Endothelial cell of hepatic sinusoid (primary cell): ENCODE results near the gene ZNF205.

ENCODE experiments used
- in situ Hi-C: cut with HindIII; loops from 2 replicates; pipeline ENCODE4 v1.10.0; 2017; ENCODE audit warnings: low sequenced_read_pairs

The ZNF205 gene

DNA sequence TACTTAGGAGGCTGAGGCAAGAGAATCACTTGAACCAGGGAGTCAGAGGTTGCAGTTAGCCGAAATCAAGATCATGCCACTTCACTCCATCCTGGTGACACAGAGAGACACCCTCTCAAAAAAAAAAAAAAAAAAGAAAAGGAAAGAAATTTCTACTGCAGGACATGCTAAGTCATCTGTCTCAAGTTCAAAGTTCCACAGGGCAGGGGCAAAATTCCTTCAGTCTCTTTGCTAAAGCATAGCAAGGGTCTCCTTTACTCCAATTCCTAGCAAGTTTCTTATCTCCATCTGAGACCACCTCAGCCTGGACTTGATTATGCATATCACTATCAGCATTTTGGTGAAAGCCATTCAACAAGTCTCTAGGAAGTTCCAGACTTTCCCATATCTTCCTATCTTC is 27.9 kb upstream of the ZNF205 start:
- in situ Hi-C loops, result no loop called here

DNA sequence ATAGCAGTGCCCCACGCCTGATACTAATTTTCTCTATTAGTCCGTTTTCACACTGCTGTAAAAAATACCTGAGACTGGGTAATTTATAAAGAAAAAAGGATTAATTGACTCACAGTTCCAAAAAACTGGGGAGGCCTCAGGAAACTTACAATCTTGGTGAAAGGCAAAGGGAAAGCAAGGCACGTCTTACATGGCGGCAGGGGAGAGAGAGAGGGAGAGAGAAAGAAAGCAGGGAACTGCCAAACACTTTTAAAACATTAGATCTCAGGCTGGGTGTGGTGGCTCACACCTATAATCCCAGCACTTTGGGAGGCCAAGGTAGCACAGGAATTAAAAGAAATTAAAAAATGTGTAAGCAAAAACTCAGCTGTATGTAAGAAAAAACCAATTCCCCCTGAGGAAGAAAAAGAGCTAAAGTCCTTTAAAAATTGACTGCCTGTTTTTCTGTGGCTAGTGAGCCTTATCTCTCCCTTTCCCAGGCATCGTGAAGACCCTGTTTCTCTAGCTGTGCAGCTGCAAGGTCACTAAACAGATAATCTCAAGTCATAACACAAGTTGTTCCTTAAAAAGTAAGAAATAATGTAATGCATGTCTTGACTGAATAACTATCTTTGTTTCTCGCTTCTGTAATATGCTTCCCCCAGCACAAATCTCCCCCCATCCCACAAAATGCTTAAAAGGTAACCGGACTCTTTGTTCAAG is 27.3 kb upstream of the ZNF205 start:
- in situ Hi-C loops, result no loop called here

DNA sequence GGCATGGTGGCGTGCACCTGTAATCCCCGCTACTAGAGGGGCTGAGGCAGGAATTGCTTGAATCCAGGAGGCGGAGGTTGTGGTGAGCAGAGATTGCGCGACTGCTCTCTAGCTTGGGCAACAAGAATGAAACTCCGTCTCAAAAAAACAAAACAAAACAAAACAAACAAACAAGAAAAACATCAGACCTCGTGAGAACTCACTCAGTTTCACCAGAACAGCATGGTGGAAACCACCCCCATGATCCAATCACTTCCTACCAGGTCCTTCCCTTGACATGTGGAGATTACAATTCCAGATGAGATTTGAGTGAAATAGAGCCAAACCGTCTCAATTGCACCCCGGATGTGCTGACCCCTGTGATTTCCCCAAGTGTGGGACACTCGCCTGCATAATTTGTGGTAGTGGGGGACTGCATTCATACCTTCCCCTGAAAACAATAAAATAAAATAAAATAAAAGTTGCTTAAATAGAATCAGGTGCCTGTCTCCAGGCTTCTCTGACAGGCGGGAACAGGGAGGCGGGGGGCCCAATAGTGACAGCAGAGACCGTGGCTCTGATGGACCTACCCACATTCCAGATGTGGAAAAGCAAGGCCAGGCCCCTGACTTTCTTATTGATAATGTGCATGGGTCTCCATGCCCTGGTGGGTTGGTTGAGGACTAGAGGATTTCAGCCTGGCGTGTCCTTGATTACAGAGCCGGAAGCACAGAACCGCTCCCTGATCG is 26.4 kb upstream of the ZNF205 start:
- in situ Hi-C loops, result no loop called here

DNA sequence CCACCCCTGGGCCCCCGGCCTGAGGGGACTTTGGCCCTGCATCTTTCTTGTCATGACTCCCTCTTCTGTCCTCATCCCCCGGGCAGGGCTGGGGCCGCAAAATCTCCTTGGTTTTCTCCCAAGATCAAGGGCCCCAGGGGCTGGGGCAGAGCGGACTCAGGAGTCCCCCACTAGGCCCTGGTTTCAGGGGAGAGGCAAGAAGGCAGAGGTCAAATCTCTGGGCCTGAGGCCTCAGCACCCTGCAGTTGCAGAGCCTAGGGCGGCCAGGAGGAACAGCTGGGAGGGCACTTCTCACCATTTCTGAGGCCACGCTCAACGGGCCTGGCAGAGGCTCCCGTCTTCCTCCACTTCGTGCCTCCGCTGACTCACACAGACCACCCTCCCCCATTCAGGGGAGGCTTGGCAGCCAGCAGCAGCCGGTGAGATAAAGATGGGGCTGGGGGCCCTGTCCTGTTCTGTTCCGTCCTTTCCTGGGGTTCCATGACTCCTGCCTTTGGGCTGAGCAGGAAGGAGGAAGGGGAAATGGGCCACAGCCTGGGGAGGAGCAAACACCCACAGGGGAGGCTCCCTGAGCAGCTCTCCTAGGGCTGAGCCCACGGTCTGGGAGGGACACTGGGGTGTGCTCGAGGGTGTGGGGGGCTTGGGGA is 25.7 kb upstream of the ZNF205 start:
- in situ Hi-C loops, result no loop called here

DNA sequence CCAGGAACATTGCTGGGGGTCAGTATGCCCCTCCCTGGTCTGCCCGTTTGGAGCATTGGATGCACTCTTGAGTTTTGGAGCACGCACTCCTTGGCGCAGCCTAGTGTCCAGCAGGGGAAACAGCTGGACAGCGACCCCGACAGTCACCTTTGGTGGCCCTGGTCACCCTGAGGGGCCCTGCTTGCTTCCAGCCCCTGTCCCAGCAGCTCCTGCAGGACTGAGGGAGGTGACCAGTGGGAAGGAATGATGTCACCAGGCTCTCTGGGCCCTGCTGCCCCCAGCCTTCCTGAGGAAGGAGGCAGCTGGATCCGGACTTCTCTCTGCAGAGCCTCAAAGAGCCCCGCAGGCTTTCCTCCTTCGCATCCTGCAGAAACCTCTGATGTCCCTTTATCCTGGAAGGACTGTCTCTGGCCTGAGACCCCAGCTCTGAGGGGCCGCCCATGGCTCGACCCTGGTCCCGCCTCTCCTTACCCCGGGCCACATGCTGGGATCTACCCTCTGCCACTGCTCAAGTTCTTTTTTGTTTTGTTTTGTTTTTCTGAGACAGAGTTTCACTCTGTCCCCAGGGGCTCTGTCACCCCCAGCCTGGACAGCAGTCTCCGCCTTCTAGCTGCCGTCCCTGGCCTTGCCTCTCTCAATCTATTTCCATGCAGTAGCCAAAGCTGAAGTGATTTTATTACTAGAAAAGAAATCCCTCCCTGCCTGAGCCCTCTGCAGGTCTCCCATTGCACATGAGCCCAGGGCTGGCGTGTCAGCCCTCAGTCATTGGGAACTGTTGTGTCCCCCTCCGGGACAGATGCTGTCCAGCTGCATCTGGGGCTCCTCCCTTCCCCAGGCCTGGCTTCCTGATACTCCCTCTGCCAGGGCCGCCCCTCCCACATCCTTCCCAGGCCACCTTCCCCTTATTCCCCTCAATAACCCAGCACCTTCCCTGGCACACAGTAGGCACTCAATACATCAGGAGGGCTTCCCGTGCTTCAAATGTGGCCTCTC is 24.8 kb upstream of the ZNF205 start:
- in situ Hi-C loops, result no loop called here

DNA sequence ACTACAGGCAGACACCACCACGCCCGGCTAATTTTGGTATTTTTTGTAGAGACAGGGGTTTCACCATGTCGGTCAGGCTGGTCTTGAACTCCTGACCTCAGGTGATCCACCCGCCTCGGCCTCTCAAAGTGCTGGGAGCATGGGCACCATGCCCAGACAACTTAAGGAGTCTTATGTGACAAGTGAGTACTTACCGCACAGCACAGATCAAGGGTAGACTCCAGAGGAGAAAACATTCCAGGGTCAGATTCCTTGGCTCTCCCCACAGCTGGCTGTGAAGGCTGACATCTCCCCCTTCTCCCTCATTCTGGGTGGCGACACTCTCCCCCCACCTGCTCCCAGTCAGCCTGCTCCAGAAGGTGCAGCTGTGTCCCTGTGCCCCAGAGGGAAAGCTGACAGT is 23.9 kb upstream of the ZNF205 start:
- in situ Hi-C loops, result no loop called here

DNA sequence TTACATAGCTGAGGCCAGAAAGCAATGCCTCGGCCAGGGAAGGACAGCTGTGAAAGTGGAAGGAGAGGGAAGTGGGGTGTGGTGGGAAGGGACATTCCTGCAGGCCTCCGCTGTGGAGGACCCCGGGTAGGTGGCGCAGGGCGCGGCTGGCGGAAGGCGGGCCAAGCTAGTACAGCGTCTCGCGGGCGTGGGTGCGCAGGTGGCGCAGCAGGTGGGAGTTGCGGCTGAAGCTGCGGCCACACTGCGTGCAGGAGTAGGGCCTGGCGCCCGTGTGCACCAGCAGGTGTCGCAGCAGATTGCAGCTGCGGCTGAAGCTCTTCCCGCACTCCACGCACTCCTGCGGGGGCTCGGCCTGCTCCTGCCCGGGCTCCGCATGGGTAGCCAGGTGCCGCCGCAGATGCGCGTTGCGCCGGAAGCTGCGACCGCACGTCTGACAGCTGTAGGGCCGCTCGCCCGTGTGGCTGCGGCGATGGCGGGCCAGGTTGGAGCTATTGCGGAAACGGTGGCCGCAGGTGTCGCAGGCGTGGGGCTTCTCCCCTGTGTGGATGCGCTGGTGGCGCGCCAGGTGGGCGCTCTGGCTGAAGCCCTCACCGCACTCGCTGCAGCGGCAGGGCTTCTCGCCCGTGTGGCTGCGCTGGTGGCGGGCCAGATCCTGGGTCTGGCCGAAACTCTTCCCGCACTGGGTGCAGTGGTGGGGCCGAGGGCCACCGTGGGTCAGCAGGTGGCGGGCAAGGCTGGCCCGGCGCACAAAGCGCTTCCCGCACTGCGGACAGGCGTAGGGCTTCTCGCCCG is 23.3 kb upstream of the ZNF205 start:
- in situ Hi-C loops, result no loop called here

DNA sequence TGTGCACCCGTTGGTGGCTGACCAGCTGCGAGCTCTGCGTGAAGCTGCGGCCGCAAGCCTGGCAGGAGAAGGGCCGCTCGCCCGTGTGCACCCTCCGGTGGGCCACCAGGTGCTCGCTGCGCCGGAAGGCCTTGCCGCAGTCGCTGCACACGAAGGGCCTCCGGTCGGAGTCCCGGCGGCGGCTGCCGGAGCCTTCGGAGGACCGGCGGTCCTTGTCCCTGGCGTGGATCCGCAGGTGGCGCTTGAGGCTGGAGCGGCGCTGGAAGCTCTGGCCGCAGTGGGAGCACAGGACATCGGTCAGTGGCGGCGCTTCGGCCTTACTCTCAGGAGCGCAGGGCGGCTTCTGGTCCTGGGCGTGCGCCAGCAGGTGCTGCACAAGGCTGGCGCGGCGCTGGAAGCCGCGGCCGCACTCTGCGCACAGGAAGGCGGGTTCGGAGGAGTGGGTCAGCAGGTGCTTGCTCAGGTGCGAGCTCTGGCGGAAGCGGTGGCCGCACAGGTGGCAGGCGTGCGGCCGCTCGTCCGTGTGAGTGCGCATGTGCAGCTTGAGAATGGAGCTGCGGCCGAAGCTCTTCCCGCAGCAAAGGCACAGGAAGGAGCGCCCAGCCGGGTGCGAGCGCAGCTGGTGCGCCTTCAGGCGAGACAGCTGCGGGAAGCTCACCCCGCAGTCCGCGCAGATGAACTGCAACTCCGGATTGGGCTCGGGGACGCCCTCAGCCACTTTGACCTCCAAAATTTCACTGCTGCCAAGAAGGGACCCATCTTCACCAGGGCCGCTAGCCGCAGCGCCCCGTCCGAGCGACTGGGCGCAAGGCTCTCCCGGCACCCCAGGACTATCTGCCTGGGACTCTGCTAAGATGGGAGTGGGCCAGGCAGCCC is 22.4 kb upstream of the ZNF205 start:
- in situ Hi-C loops, result no loop called here

DNA sequence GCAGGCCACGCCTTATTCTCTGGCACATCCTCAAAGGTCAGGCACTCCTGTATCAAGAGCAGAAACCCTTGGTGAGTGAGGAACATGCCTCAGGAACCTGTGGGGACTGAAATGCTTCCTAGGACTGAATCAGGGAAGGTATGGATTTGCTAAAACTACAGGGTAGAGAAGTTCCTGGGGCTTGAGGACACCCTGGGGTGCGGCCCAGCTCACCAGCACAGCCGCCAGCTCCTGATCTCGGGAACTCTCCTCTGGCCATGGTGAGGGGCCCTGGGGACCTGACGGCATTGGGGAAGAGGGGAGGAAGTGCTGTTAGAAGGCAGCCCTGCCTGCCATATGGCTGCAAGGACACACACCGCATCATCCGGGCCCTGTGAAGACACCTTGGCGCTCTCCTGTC is 20.8 kb upstream of the ZNF205 start:
- in situ Hi-C loops, result no loop called here

DNA sequence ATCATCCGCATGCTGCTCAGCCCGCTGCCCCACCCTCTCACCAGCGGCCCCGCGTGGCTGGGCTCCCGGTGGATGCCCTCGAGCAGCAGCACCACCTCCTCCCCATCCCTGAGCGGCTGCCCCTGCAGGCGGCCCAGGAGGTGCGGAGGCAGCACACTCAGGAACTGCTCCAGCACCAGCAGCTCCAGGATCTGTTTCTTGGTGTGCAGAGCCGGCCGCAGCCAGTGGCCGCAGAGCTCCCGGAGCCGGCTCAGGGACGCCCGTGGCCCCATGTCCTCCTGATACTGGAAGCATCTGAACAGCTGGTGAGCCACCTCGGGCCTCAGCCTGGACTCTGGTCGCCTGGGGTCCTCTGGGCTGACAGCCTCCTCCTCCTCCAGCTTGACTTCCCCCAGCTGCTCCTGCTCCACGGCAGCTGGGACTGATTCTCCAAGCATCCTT is 19.9 kb upstream of the ZNF205 start:
- in situ Hi-C loops, result no loop called here

DNA sequence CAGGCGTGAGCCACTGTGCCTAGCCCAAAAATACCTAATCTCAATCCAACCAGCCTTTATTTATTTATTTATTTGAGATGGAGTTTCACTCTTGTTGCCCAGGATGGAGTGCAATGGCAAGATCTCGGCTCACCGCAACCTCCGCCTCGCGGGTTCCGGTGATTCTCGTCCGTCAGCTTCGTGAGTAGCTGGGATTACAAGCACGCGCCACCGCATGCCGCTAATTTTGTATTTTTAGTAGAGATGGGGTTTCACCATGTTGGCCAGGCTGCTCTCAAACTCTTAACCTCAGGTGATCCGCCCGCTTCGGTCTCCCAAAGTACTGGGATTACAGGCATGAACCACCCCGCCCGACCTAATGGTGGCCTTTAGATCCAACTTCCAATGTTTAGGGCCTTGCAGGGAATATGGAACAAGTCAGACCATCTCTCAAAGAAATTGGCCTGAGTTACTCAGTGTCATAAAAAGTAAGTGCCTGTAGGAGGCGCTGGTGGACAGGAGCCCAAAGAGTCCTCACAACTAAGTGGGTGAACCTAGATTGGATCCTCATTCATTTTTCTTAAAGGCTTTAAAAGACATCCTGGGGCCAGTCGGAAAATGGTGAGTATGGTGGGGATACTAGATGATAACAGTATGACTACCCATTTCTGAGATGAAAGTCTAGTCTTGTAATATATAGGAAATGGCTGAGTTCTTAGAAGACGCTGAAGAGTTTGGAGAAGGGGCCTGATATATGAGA is 17.9 kb upstream of the ZNF205 start:
- in situ Hi-C loops, result loop anchor here (5.0 kb wide), 2 partner anchors 47 to 53 kb away; partner anchors contain the start of gene MMP25

DNA sequence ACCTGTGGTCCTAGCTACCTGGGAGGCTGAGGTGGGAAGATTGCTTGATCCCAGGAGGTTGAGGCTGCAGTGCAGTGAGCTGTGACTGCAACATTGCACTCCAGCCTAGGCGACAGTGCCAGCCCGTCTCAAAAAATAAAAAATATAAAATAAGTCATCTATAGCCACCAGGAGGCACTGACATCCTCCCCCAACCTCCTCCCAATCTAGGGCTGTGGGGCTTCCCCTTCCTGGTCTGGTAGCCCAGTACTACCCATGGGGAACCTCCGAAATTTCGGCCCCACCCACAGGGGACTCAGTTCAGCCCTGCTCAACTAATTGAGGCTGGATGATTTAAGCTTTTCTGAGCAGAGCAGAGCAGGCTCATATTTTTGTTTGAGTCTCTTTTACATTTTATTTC is 16.5 kb upstream of the ZNF205 start:
- in situ Hi-C loops, result loop anchor here (5.0 kb wide), 2 partner anchors 49 to 51 kb away; partner anchors contain the start of gene MMP25

DNA sequence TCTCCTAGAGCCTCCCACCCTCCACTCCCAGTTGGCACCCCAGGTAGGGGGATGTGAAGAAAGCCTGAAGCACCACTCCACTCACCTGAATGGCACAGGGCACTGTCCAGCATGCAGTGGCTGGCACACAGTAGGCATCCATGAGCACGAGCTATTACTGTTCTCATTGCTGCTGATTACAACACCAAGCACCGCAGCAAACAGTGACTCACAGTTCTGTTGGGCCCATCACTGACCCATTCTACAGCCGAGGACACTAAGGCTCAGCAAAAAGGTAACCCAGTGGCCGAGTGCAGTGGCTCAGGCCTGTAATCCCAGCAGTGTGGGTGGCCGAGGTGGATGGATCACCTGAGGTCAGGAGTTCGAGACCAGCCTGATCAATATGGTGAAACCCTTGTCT is 16.0 kb upstream of the ZNF205 start:
- in situ Hi-C loops, result loop anchor here (5.0 kb wide), 2 partner anchors 49 to 51 kb away; partner anchors contain the start of gene MMP25

DNA sequence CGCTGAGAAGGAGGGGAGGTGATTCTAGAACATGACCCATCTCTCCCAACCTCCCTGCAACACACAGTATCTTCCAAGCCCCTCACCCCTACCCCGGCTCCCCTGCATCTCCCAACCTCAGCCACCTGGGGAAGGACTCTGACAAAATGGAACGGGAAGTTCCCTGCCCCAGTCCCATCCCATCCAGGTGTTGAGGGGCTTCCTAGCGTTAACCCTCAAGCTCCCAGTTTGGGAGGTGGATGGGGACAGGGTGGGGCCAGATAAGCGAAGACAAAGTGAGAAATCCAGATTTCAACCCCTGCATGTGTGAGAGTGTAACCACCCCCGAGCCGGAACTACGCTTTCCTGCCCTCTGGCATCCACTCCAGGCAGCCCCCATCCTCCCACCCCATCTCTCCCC is 15.1 kb upstream of the ZNF205 start:
- in situ Hi-C loops, result loop anchor here (5.0 kb wide), 2 partner anchors 50 kb away; partner anchors contain the start of gene MMP25

DNA sequence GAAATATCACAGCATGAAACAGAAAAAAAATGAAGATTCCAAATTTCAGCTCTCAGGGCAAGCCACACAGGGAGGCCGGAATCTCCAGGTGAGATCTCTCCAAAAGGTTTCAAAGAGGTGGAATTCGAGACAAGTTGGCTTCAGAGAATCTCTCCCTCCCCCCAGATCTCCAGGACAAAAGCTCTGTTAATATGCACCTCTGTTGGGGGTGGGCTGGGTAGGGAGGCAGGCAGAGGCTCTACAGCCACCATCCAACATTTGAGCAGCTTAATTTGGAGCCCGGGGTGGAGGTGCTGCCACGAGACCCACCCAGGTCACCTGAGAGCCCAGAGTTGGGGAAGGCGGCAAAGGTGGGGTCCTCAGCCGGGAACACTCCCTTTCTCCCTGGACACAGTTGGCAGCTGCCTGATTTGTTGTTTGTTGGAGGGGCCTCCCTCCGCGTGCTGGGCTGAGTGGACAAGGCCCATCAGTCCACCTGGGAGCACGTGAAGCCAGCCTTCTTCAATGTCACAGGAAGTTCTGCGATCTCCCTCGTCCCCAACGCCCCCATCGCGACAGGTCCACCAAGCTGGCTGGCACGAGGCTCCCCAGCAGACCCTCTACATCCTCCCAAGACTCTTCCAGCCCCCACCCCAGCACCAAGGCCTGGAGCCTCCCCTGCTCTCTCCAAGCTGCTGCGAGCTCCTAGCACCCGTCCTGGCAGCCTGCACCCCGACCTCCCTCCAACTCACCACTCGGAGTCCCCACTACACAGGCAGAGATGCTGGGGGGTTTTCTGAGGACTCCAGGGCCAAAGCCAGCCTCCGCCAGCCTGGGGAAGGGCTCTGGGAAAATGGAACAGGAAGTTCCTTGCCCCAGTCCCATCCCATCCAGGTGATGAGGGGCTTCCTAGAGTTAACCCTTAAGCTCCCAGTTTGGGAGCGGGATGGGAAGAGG is 13.7 kb upstream of the ZNF205 start, which contains the start of gene ZSCAN10:
Gene ZSCAN10 (minus strand): TSS at position 836 of the 936 bp plus-strand sequence. CDS start 6,357 bp downstream, outside the sequence.
- in situ Hi-C loops, result loop anchor here (5.0 kb wide), 2 partner anchors 49 to 51 kb away; partner anchors contain the start of gene MMP25

DNA sequence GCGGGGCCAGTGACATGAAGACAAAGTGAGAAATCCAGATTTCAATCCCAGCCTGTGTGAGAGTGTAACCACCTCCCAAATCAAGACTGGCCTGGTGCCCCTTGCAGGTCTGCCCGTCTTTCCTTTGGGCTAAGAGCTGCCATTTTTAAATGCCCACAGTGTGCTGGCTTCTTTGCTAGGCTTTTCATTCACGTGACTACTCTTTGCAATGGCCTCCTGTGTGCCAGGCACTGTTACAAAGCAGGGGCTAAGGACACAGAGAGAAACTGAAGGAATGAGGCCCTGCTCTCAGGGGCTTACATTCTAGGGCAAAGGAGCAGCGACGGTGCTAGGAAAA is 13.0 kb upstream of the ZNF205 start:
- in situ Hi-C loops, result loop anchor here (5.0 kb wide), 2 partner anchors 48 to 52 kb away; partner anchors contain the start of gene MMP25
